ENCODE results near the gene C1QA.

- no peak for TF ChIP-seq GABPA (IDR thresholded peaks at IDR 0.05; ENCODE audit: low read depth)
- TF ChIP-seq TCF12 (IDR thresholded peaks at IDR 0.05; ENCODE audit: low read depth, low read length), result no peak
- TF ChIP-seq EP300 (IDR thresholded peaks at IDR 0.05; ENCODE audit: borderline replicate concordance in 1 of 2, control insufficient read depth in 1 of 2, low read depth in 2 of 2, low read length in 2 of 2), result no peak
- no peak for TF ChIP-seq MTA3 (IDR thresholded peaks at IDR 0.05; ENCODE audit: borderline replicate concordance, low read length)
- no peak for TF ChIP-seq CTCF (IDR thresholded peaks at IDR 0.05 in 2 of 3, conservative IDR thresholded peaks at IDR 0.05 in 1 of 3; ENCODE audit: control insufficient read depth in 2 of 3, extremely low read depth in 1 of 3, insufficient read depth in 1 of 3, low read depth in 3 of 3, low read length in 3 of 3)
- TF ChIP-seq ATF3 (IDR thresholded peaks at IDR 0.05; ENCODE audit: borderline replicate concordance, extremely low read depth, low read depth, low read length), result no peak
- no peak for TF ChIP-seq RAD21 (IDR thresholded peaks at IDR 0.05; ENCODE audit: insufficient read depth, low read depth, low read length)
- TF ChIP-seq RCOR1 (conservative IDR thresholded peaks at IDR 0.05; ENCODE audit: low read depth, low read length), result no peak
- no peak for TF ChIP-seq STAT3 (IDR thresholded peaks at IDR 0.05; ENCODE audit: low read depth, low read length)
- TF ChIP-seq HCFC1 (IDR thresholded peaks at IDR 0.05; ENCODE audit: low read length), result no peak
- TF ChIP-seq NRF1 (conservative IDR thresholded peaks at IDR 0.05; ENCODE audit: low read depth, low read length), result no peak
- no peak for TF ChIP-seq BRCA1 (IDR thresholded peaks at IDR 0.05; ENCODE audit: low read depth, low read length)
- no peak for TF ChIP-seq CREM (IDR thresholded peaks at IDR 0.05; ENCODE audit: low read depth)
- TF ChIP-seq SKIL (IDR thresholded peaks at IDR 0.05; ENCODE audit: low read depth, poor library complexity, severe bottlenecking), result no peak
These were observed 25.9 kb downstream of the C1QA start for GRCh38 chr1:22662318-22662717.
